GM21825 (cell line): Measurements from ENCODE around the gene HSPA12A.

Experiments
- ATAC-seq: cut with Tn5 transposase; IDR thresholded peaks from one replicate; pipeline ENCODE4 v1.9.1; 2021; ENCODE audit warnings: mild to moderate bottlenecking, moderate library complexity; ENCODE audit not compliant: unreplicated experiment

HSPA12A gene

GRCh38 chr10:116694243-116694926 is 48.0 kb downstream of the HSPA12A start:
- ATAC-seq = no peak

GRCh38 chr10:116692225-116692624 is 50.1 kb downstream of the HSPA12A start:
- no peak for ATAC-seq

- ATAC-seq = no peak
Measured at GRCh38 chr10:116691635-116692034, 50.7 kb downstream of the HSPA12A start.

GRCh38 chr10:116690356-116691322 is 51.7 kb downstream of the HSPA12A start:
- ATAC-seq = no peak

- ATAC-seq = no peak
Measured at GRCh38 chr10:116689744-116690143, 52.6 kb downstream of the HSPA12A start.

- no peak for ATAC-seq
Measured at GRCh38 chr10:116688741-116689495, 53.4 kb downstream of the HSPA12A start.

GRCh38 chr10:116688241-116688711 is 54.1 kb downstream of the HSPA12A start:
- ATAC-seq = no peak

- ATAC-seq = no peak
Measured at GRCh38 chr10:116687633-116688032, 54.7 kb downstream of the HSPA12A start.

GRCh38 chr10:116686632-116687031 is 55.7 kb downstream of the HSPA12A start:
- ATAC-seq = no peak

- no peak for ATAC-seq
Measured at GRCh38 chr10:116685807-116686206, 56.6 kb downstream of the HSPA12A start.

GRCh38 chr10:116684781-116685180 is 57.6 kb downstream of the HSPA12A start:
- ATAC-seq = no peak

GRCh38 chr10:116683821-116684220 is 58.5 kb downstream of the HSPA12A start:
- ATAC-seq = no peak

- no peak for ATAC-seq
Measured at GRCh38 chr10:116683166-116683565, 59.2 kb downstream of the HSPA12A start.

- no peak for ATAC-seq
Measured at GRCh38 chr10:116679351-116679750, 63.0 kb downstream of the HSPA12A start.

GRCh38 chr10:116676633-116677032 is 65.7 kb downstream of the HSPA12A start:
- ATAC-seq = no peak

- no peak for ATAC-seq
Measured at GRCh38 chr10:116676118-116676517, 66.2 kb downstream of the HSPA12A start.

GRCh38 chr10:116674901-116675423 is 67.4 kb downstream of the HSPA12A start:
- ATAC-seq = no peak

GRCh38 chr10:116673866-116674265 is 68.5 kb downstream of the HSPA12A start:
- ATAC-seq = no peak

GRCh38 chr10:116672891-116673290 is 69.5 kb downstream of the HSPA12A start:
- ATAC-seq = no peak

- ATAC-seq = no peak
Measured at GRCh38 chr10:116671274-116671926, 71.0 kb downstream of the HSPA12A start.
